Coronary artery (tissue), 2 donors: Measurements from ENCODE around the gene POLR1A.
"Not testable (repeated sequence)": the region's sequence is repeated elsewhere in the genome, so short reads cannot be mapped to it uniquely, and the experiment has no call there.

Source experiments
- DNase-seq: peaks from one replicate; pipeline ENCODE4 v3.0.0-alpha.2; 2017; ENCODE audit warnings: low spot score
- H3K27ac ChIP-seq, 2 donors: fragments of 200-600 bp; sonication (generic); one replicate each; pipeline ENCODE4 v1.5.1; 2016 to 2019
- H3K4me3 ChIP-seq: fragments of 200-600 bp; sonication (generic); 2 replicates; pipeline ENCODE4 v1.5.1; 2016; ENCODE audit warnings: mild to moderate bottlenecking, moderate library complexity
- TF ChIP-seq, protein P1 (sequence below): fragments of 200-600 bp; sonication (generic); IDR thresholded peaks from one replicate; pipeline ENCODE4 v1.5.1; 2019; ENCODE audit warnings: antibody characterized with exemption

Gene POLR1A

DNA sequence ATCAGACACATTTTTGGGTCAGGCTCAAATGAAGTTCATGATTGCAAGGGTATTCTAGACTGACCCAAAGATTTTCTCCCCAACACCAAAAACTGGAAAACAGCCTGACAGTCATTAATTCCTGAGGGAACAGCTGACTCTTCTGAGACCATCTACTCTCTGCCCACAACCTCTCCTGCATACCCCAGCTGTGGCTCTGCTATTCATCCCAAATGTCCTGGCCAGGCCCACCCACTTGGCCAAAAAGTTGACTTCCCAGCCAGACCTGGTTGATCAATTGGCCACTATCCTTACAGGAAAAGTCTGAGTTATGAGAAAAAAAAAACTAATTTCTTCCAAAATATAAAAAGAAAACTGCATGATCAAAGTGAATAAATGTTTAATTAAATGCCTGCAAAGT lies 113.1 kb downstream of the POLR1A start:
- TF ChIP-seq, protein P1, sequence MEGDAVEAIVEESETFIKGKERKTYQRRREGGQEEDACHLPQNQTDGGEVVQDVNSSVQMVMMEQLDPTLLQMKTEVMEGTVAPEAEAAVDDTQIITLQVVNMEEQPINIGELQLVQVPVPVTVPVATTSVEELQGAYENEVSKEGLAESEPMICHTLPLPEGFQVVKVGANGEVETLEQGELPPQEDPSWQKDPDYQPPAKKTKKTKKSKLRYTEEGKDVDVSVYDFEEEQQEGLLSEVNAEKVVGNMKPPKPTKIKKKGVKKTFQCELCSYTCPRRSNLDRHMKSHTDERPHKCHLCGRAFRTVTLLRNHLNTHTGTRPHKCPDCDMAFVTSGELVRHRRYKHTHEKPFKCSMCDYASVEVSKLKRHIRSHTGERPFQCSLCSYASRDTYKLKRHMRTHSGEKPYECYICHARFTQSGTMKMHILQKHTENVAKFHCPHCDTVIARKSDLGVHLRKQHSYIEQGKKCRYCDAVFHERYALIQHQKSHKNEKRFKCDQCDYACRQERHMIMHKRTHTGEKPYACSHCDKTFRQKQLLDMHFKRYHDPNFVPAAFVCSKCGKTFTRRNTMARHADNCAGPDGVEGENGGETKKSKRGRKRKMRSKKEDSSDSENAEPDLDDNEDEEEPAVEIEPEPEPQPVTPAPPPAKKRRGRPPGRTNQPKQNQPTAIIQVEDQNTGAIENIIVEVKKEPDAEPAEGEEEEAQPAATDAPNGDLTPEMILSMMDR = no peak
- Histone ChIP-seq H3K27ac (no peak overlapping the region), H3K4me3 (no peak overlapping the region)
- no peak for DNase-seq

DNA sequence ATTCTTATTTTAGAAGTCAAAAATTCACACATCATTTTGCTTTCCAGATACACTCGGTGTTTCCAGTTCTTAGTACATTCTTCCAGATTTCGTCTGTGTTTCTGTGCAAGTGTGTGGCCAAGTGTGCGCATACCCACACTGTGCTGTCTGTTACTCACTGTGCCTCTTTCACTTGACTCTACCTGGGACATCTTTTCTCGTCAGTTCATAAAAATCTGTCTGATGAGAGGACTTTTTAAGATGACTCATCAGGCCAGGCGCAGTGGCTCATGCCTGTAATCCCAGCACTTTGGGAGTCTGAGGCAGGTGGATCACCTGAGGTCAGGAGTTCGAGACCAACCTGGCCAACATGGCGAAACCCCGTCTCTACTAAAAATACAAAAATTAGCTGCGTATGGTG lies 113.6 kb downstream of the POLR1A start:
- H3K27ac ChIP-seq, DNase-seq: not testable (repeated sequence)

DNA sequence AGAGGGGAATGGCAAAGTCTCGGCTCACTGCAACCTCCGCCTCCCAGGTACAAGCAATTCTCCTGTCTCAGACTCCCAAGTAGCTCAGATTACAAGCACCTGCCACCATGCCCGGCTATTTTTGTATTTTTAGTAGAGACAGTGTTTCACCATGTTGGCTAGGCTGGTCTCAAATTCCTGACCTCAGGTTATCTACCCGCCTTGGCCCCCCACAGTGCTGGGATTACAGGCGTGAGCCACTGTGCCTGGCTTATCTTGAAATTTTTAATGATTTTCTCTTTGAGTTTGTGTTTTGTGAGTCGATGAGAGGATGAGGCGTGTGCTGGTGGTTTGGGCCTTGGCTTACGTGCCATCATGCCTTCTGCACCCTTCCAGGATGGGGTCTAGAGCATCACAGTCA lies 115.6 kb downstream of the POLR1A start:
- DNase-seq = no peak
- Histone ChIP-seq H3K4me3 (no peak overlapping the region), H3K27ac (no peak overlapping the region)
- TF ChIP-seq, protein P1 = no peak

More for the DNA sequence above, 113.6 kb downstream of the POLR1A start:
- H3K4me3 ChIP-seq = not testable (repeated sequence)

DNA sequence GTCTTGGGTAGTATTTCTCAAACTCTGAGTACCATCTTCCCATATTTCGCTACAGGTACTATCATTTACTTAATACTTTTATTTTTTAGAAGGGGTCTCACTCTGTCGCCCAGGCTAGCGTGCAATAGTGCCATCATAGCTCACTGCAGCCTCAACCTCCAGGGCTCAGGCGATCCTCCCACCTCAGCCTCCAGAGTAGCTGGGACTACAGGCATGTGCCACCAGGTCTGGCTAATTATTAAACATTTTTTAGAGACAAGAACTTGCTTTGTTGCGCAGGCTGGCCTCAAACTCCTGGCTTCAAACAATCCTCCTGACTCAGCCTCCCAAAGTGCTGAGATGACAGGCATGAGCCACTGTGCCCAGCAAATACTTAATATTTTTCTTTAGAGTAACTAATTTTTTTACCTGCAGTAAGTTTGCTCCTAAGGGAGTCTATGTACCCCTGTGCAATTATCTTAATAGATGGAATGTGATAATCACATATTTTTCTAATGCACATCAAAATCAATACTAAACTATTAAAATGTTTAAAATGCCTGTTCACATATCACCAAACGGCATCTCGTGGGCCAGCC lies 116.3 kb downstream of the POLR1A start:
- H3K4me3 ChIP-seq = no peak overlapping the region
- peak overlapping the region in 1 of 2 donors; percentile 60 for H3K27ac ChIP-seq
- TF ChIP-seq, protein P1 = no peak
- DNase-seq = no peak

DNA sequence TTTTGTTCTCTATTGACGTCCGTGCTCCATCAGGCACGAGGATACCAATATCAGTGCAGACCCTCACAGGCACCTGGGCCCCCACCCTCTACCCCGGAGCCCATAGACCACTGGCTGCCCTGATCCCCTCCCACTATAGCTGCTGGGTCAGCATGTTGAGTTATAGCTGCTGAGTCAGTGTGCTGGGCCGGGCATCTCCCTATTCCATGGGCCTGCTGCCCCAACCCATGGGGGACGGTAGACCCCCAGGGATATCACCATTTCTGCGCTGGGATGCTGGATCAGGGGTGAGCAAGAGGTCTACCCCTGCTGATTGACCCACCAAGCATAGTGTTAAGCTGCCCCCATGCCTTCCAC lies 116.8 kb downstream of the POLR1A start:
- H3K27ac ChIP-seq = peak overlapping the region in 1 of 2 donors; percentile 60
- no peak overlapping the region for H3K4me3 ChIP-seq
- TF ChIP-seq, protein P1 = no peak
- no peak for DNase-seq

DNA sequence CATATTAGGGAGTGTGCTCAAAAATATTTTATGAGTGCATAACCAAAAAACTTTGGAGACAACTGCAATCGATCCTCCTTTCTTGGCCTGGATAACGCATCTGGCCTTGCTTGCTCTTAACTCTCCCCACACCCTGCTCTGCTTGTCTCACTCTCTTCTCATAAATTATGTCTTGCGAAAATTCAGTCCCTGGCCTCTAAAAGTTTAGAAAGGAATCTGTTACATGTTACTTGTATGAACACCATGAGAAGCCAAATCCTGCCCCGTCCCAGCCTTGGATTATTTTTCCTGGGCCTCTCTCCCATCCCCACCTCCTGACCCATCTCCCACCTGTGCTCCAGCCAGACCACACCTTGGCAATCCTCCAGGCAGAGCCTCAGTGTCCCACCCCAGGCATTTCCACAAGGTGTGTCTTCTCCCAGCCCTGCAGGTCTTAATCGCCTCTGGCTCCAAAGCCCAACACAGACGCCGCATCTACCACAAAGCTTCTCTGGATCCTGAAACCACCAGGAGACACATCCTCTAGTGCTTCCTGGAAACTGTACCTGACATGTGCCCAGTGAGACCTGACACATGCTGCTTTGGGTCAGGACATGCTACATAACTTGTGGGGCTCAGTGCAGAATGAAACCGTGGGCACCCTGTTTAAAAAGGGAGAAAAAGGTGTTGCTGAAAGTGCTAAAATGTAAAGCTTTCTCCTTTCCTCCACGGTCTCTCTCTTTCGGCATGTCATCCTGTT lies 117.3 kb downstream of the POLR1A start:
- peak overlapping the region in 1 of 2 donors; percentile 60 for H3K27ac ChIP-seq

DNA sequence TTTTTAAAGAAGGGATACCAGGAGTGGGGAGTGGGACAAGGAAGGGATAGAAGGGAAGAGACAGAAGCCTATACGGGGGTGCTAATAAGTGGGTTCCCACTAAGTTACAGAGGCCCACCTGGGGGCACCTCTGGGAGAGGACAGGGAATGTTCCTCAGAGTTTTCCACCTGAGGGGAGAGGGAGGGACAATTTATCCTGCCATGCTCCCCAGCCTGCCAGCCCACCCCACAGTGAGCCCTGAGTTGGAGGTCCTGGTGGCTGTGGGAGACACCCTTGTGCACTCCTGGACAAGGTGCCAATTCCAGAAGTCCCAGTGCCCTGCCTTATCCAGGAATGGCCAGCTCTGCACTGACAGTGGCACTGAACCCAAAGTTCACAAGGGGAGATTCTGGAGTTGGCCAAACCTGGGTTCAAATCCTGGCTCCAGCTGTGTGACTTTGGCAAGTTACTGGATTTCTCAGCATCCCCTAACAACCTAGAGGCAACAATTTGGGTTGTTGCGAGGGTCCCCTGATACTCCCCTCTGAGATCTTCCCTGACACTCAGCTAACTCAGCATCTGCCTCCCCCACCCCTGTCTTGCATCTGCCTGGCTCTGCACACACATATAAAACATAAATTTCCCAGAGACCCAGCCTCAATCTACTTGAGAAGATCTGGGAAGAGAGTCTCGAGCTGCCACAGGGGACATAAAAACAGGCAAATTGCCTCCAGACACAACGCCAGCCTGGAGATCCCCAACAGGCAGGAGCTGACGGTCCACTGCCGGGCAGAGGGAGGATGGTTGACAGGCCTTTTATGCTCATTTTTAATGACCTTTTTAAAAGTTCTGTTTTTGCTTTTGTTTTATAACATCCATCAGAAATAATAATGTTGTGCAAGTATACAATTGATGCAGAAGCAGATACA lies 118.2 kb downstream of the POLR1A start:
- TF ChIP-seq, protein P1 = no peak
- peak overlapping the region in 1 of 2 donors; percentile 58 for H3K27ac ChIP-seq
- no peak for DNase-seq
- no peak overlapping the region for H3K4me3 ChIP-seq

More for the DNA sequence above, 117.3 kb downstream of the POLR1A start:
- no peak for DNase-seq
- no peak overlapping the region for H3K4me3 ChIP-seq
- TF ChIP-seq, protein P1 = no peak
